ENCODE data around the gene RHBDL1. TPM values are rescaled to one million over a fixed set of nuclear protein-coding genes. Genes with fewer than 3 reads are reported as not detected.

The RHBDL1 gene
- polyA plus RNA-seq, 1 donor (not counting 4 experiments of a cell fraction or from before 2014, with no cell fraction given): 0.71 TPM

- H3K9me3 ChIP-seq (ENCODE audit: control insufficient read depth, low read depth, low read length): no peaks in the 10 kb centered on the region
- H2AFZ ChIP-seq (ENCODE audit: control insufficient read depth, low read length): no peak overlapping the region
- no peaks in the 10 kb centered on the region for H3K4me1 ChIP-seq (ENCODE audit: control insufficient read depth, extremely low read depth, insufficient read depth, low read length)
- H4K20me1 ChIP-seq (ENCODE audit: control insufficient read depth, extremely low read depth, insufficient read depth, low read length): peaks cover 5% of the 10 kb centered on the region
- no peak overlapping the region for H3K4me3 ChIP-seq (ENCODE audit: control insufficient read depth in 2 of 3, extremely low read depth in 1 of 3, insufficient read depth in 2 of 3, low read depth in 1 of 3, low read length in 3 of 3)
- DNase-seq (ENCODE audit: low read depth, low spot score) (no peak), FAIRE-seq (no peak)
- no peaks in the 10 kb centered on the region for H3K79me2 ChIP-seq (ENCODE audit: control insufficient read depth, insufficient read depth, low read length)
- no peak overlapping the region for H3K27ac ChIP-seq (ENCODE audit: control insufficient read depth, insufficient read depth, low read length)
- no peak overlapping the region for H3K4me2 ChIP-seq (ENCODE audit: control insufficient read depth, extremely low read depth, insufficient read depth, low read depth, low read length)
- dilution Hi-C loops (cut with MboI; ENCODE audit: extremely low pct_ligation_motif_present, low sequenced_read_pairs): no loop called here
- no peaks in the 10 kb centered on the region for H3K9me1 ChIP-seq (ENCODE audit: control insufficient read depth, extremely low read depth, insufficient read depth, low read length)
- no peak for TF ChIP-seq CTCF (optimal IDR thresholded peaks at IDR 0.05 in 1 of 3, IDR thresholded peaks at IDR 0.05 in 1 of 3, conservative IDR thresholded peaks at IDR 0.05 in 1 of 3; ENCODE audit: extremely low read depth in 1 of 3, insufficient read depth in 2 of 3, low read length in 3 of 3)
- TF ChIP-seq EZH2 (IDR thresholded peaks at IDR 0.05; ENCODE audit: low read length): no peak
- no peak overlapping the region for H3K9ac ChIP-seq (ENCODE audit: control insufficient read depth, extremely low read depth, insufficient read depth, low read length)
- H3K36me3 ChIP-seq (ENCODE audit: control insufficient read depth in 2 of 2, extremely low read depth in 1 of 2, insufficient read depth in 2 of 2, low read length in 2 of 2): no peaks in the 10 kb centered on the region
- peaks cover 68% of the 10 kb centered on the region for H3K27me3 ChIP-seq (ENCODE audit: control insufficient read depth, extremely low read depth, insufficient read depth, low read length)
Observed at GRCh38 chr16:702341-702740, 26.9 kb downstream of the RHBDL1 start.

GRCh38 chr16:703406-703805 lies 27.9 kb downstream of the RHBDL1 start:
- no peaks in the 10 kb centered on the region for H3K9me3 ChIP-seq (ENCODE audit: control insufficient read depth, low read depth, low read length)
- dilution Hi-C loops (cut with MboI; ENCODE audit: extremely low pct_ligation_motif_present, low sequenced_read_pairs): no loop called here
- H4K20me1 ChIP-seq (ENCODE audit: control insufficient read depth, extremely low read depth, insufficient read depth, low read length): peaks cover 5% of the 10 kb centered on the region
- no peak overlapping the region for H3K4me3 ChIP-seq (ENCODE audit: control insufficient read depth in 2 of 3, extremely low read depth in 1 of 3, insufficient read depth in 2 of 3, low read depth in 1 of 3, low read length in 3 of 3)
- H3K27me3 ChIP-seq (ENCODE audit: control insufficient read depth, extremely low read depth, insufficient read depth, low read length): peaks cover 79% of the 10 kb centered on the region
- H2AFZ ChIP-seq (ENCODE audit: control insufficient read depth, low read length): no peak overlapping the region
- DNase-seq (ENCODE audit: low read depth, low spot score): no peak
- no peak for TF ChIP-seq EZH2 (IDR thresholded peaks at IDR 0.05; ENCODE audit: low read length)
- TF ChIP-seq CTCF (optimal IDR thresholded peaks at IDR 0.05 in 1 of 3, IDR thresholded peaks at IDR 0.05 in 1 of 3, conservative IDR thresholded peaks at IDR 0.05 in 1 of 3; ENCODE audit: extremely low read depth in 1 of 3, insufficient read depth in 2 of 3, low read length in 3 of 3): no peak
- no peak overlapping the region for H3K27ac ChIP-seq (ENCODE audit: control insufficient read depth, insufficient read depth, low read length)
- H3K4me1 ChIP-seq (ENCODE audit: control insufficient read depth, extremely low read depth, insufficient read depth, low read length): no peaks in the 10 kb centered on the region
- no peaks in the 10 kb centered on the region for H3K36me3 ChIP-seq (ENCODE audit: control insufficient read depth in 2 of 2, extremely low read depth in 1 of 2, insufficient read depth in 2 of 2, low read length in 2 of 2)
- no peak for FAIRE-seq
- H3K4me2 ChIP-seq (ENCODE audit: control insufficient read depth, extremely low read depth, insufficient read depth, low read depth, low read length): no peak overlapping the region
- H3K9me1 ChIP-seq (ENCODE audit: control insufficient read depth, extremely low read depth, insufficient read depth, low read length): no peaks in the 10 kb centered on the region
- H3K9ac ChIP-seq (ENCODE audit: control insufficient read depth, extremely low read depth, insufficient read depth, low read length): no peak overlapping the region
- H3K79me2 ChIP-seq (ENCODE audit: control insufficient read depth, insufficient read depth, low read length): no peaks in the 10 kb centered on the region
